DND-41 (cell line): Measurements from ENCODE around the gene NXNL1.

Experiments used
- EZH2 ChIP-seq: IDR thresholded peaks from 3 replicates; pipeline ENCODE4 v1.6.1; 2012; ENCODE audit warnings: borderline replicate concordance, low read depth, mild to moderate bottlenecking, moderate library complexity, low read length, inconsistent platforms; ENCODE audit not compliant: severe bottlenecking
- TF ChIP-seq, protein P1 (sequence below): IDR thresholded peaks from 2 replicates; pipeline ENCODE4 v1.5.1; 2012; ENCODE audit warnings: borderline replicate concordance, low read length, moderate library complexity, mild to moderate bottlenecking; ENCODE audit not compliant: poor library complexity, severe bottlenecking; ENCODE audit errors: extremely low read depth

DNA sequence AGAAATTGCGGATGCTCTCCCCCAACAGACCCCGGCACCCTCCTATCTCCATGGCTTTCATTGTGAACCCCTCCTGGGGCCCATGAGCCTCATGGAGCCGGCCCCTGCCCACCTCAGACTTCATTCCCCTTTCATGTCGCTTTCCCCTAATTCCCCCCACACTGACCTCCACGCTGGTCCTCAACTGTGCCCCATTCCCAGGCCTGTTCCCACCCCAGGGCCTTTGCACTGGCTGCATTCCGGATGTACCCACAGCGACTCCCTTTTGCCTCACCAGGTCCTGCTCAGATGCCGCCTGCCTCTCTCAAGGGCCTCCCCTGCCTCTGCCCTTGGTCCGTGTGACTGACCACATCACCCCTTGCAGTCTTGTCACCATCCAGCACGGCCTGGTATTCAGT, 22.9 kb upstream of the NXNL1 start:
- TF ChIP-seq, protein P1, sequence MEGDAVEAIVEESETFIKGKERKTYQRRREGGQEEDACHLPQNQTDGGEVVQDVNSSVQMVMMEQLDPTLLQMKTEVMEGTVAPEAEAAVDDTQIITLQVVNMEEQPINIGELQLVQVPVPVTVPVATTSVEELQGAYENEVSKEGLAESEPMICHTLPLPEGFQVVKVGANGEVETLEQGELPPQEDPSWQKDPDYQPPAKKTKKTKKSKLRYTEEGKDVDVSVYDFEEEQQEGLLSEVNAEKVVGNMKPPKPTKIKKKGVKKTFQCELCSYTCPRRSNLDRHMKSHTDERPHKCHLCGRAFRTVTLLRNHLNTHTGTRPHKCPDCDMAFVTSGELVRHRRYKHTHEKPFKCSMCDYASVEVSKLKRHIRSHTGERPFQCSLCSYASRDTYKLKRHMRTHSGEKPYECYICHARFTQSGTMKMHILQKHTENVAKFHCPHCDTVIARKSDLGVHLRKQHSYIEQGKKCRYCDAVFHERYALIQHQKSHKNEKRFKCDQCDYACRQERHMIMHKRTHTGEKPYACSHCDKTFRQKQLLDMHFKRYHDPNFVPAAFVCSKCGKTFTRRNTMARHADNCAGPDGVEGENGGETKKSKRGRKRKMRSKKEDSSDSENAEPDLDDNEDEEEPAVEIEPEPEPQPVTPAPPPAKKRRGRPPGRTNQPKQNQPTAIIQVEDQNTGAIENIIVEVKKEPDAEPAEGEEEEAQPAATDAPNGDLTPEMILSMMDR = no peak
- no peak for TF ChIP-seq EZH2
